HG02885 (cell line): ENCODE measurements around the gene HDAC9.

ENCODE experiments used
- ATAC-seq: cut with Tn5 transposase; IDR thresholded peaks from one replicate; pipeline ENCODE4 v1.9.1; 2021; ENCODE audit warnings: mild to moderate bottlenecking; ENCODE audit not compliant: unreplicated experiment, poor library complexity

The HDAC9 gene

GRCh38 chr7:18491871-18492270 is 3.7 kb upstream of the HDAC9 start:
- no peak for ATAC-seq

- ATAC-seq = no peak
Observed at GRCh38 chr7:18494406-18494805, 1.1 kb upstream of the HDAC9 start.

DNA sequence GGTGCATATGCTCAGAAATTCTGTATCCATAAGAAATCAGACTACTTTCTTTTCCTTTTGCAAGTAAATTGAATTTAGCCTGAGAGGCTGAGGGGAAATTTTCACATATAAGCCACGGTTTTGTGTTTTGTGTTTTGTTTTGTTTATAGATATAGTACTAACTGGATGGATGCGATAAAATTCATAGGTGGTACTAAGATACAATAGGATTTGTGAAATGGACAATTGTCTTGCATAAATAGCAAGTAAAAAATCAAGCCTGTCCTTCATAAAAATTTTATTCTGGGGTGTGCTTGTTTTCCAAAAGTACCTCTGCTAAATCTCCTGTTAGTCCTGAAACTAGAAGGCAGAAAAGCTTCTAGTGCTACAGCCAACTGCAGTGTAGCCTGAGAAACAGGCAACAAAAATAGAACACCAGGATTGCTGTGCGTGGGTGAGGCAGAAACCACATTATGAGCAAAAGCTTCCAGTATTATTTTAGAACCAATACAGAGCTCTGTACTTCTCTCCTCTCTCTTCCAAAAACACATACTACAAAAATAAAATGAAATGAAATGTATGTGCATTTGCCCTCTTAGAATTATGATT is 634 bp upstream of the HDAC9 start:
- peak; percentile 55 for ATAC-seq

DNA sequence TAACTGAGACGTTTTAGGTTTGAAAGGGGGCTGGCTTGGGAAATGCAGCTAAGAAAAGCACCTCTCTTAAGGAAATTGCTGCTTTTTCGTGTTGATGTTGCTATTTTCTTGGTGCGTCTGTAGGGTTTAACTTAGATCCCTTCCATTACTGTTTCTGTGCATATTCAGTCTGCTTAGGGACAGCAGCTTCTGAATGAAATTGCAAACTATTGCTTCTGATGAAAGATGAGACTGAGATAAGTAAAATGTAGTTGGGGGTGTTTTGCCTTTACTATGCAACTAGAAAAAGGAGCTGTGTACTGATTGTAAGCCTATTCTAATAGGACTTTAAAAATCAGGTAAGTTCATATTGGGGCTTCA is 772 bp downstream of the HDAC9 start:
- ATAC-seq = no peak

- no peak for ATAC-seq
Observed at GRCh38 chr7:18497082-18497481, 1.5 kb downstream of the HDAC9 start.

DNA sequence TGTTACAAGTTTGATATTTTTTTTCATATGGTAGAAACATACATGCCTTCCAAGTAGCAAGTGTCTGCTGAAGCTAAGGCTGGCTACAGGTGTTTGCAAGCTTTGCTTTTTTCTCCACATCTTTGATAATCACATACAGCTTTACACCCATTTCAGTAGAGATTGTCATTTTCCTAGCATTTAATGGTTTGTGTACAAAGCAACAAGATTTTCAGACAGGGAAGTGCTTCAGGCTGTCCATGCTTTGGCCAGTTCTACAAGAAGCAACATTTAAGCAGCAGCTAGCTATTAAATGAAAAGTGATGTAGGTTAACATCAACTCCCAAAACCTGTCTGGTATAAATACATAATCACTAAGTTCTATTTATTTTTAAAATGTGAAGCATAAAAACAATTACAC is 2.3 kb downstream of the HDAC9 start:
- no peak for ATAC-seq

GRCh38 chr7:18498341-18498740 is 2.8 kb downstream of the HDAC9 start:
- no peak for ATAC-seq

GRCh38 chr7:18499407-18500177 is 4.0 kb downstream of the HDAC9 start:
- no peak for ATAC-seq

- ATAC-seq = no peak
Observed at GRCh38 chr7:18503126-18503866, 7.7 kb downstream of the HDAC9 start.

GRCh38 chr7:18504965-18505364 is 9.4 kb downstream of the HDAC9 start:
- no peak for ATAC-seq

DNA sequence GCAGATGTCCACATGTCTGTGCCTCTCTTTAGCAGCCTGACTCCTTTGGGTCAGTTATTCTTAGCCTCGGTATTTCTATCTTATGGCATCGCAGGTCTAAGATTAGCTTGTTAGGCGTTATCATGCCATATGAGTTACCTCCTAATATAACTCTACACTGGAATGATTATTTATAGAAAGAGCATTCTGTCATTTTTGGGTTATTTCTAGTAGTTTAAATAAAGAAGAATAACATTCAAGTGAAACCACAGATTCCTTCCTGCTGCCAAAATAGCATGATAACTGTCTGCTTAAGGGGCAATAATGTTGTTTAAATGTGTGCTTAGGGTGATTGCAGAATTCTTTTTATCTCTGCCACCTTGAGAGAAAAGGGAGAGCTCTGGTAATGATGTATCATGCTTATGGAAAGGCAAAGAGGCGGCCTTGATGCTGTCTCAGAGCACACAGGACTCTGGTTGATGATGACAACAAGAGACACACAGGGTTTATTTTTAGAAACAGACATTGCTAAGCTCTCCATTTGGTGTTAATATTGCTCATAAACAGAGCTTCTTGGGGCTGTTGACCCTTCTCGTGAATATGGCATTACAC is 10.4 kb downstream of the HDAC9 start:
- ATAC-seq = peak; percentile 65

DNA sequence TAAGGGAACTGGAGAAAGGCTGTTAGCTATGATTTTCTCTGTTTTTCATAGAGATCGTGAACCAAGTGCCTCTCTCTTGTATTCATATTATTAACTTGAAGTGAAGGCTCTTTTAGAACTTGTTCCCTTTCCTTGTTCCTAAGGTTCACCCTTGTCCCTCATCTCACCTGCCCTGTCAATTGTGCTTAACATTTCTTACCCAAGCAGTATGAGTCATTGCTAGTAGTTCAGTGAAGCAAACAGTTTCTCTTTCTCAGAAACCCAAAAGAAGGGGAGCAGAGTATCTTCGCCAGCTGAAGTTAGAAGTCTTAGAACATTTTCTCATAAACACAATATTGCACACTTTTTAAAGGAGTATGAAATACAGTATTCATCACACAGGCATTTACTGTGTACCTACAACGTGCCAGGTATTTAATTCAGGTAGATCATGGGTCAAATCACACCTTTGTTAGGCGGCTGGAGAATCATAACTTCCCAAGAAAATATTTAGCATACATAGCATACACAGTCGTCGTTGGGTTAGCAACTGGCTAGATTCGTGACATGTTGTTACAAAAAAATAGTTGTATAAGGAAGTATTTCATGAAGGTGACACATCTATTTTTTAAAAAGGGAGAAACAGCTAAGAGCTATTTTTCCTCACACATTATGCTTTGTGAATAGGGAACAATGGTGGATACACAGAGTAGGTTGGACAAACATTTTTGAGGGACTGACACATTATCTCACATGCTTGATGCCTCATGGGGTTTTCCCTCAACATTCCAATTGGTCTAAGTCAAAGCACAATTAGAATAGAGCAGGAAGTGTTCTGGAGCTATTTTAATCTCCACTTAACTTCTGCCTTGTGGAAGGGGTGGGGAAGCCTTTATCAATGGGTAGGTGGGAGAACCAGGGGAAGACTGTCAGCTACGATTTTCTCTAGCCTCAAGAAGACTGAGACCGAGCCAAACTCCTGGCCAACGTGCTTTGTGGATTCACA is 13.2 kb downstream of the HDAC9 start:
- ATAC-seq = peak; percentile 83

DNA sequence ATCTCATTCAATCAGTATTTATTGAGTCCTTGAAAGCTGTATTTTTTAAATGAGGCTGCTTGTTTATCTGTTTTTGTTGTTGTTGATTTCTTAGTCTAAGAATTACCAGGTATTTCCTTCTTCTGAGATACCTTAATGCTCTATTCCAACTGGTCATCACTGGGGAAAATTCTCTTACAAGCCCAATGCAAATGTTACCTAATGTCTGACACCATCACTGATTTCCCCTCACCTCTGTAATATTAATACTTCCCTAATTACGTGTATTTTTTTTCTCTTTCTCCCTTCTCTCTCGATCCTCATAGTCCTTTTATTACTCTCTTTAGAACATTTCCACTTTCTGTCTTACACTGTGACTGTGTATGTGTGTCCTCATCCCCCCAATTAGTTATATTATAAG is 13.9 kb downstream of the HDAC9 start:
- ATAC-seq = peak; percentile 9

GRCh38 chr7:18511351-18512140 is 16.0 kb downstream of the HDAC9 start:
- ATAC-seq = no peak

DNA sequence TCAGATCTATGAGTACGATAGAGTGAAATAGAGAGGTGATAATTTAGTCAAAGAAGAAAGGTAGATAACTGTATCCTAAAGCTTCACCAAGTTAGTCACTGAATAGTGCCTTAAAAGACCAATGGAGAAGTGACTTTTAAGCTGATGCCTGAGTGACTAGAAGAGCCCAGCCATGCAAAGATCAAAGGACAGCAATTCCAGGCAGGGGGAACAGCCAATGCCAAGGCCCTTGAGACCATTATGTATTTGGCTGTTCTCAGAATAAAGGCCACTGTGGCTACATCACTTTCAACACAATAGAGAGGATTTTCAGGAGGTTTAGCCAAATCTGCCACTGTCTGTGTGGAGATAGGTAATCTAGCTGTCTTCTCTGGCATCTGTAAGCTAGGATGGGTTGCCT is 17.8 kb downstream of the HDAC9 start:
- ATAC-seq = no peak

DNA sequence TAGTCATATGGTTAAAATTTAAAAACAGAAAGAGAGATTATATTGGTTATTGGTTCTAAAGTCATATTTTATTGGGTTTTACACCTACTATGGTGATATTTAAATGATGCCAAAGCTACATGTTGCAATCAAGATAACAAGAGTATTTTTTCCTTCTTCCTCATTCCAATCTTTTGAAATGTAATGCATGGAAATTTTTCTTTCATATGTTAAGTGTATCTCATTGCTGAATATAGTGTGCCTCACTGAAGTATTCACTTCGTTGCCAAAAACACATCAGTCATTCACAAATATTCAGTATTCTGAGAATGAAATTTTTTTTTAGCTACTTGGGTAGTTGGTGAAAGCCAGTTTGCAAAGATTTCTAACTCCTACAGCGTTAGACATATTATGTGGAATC is 19.5 kb downstream of the HDAC9 start:
- no peak for ATAC-seq

GRCh38 chr7:18517646-18518045 is 22.1 kb downstream of the HDAC9 start:
- no peak for ATAC-seq

GRCh38 chr7:18518555-18518954 is 23.0 kb downstream of the HDAC9 start:
- ATAC-seq = no peak
